ENCODE results near the gene GPR3.

GRCh38 chr1:27392096-27392777, at the start of gene GPR3:
- TF ChIP-seq, protein P1, sequence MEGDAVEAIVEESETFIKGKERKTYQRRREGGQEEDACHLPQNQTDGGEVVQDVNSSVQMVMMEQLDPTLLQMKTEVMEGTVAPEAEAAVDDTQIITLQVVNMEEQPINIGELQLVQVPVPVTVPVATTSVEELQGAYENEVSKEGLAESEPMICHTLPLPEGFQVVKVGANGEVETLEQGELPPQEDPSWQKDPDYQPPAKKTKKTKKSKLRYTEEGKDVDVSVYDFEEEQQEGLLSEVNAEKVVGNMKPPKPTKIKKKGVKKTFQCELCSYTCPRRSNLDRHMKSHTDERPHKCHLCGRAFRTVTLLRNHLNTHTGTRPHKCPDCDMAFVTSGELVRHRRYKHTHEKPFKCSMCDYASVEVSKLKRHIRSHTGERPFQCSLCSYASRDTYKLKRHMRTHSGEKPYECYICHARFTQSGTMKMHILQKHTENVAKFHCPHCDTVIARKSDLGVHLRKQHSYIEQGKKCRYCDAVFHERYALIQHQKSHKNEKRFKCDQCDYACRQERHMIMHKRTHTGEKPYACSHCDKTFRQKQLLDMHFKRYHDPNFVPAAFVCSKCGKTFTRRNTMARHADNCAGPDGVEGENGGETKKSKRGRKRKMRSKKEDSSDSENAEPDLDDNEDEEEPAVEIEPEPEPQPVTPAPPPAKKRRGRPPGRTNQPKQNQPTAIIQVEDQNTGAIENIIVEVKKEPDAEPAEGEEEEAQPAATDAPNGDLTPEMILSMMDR (IDR thresholded peaks at IDR 0.05): peak in 5 of 7 experiments; percentile 13 to 53 (median 33)
- TF ChIP-seq EP300 (IDR thresholded peaks at IDR 0.05): no peak
- peak; percentile 29 to 56 (median 33) for TF ChIP-seq POLR2AphosphoS5 (IDR thresholded peaks at IDR 0.05)
- no peak for TF ChIP-seq POLR2A (IDR thresholded peaks at IDR 0.05)

Data from stomach (tissue), 4 donors.